K562 (cell line): ENCODE results near the gene TRMT1. TPM values are rescaled to one million over a fixed set of nuclear protein-coding genes. Genes with fewer than 3 reads are reported as not detected.

Source experiments
- AFF4 ChIP-seq: sonication (generic); formaldehyde crosslinking; IDR thresholded peaks from 2 replicates; pipeline ENCODE4 v1.8.0; 2023; ENCODE audit warnings: mild to moderate bottlenecking, missing genetic modification reagents
- ARID2 ChIP-seq: fragments of 450-650 bp; IDR thresholded peaks from 2 replicates; pipeline ENCODE4 v1.6.1; 2017; ENCODE audit warnings: antibody characterized with exemption, mild to moderate bottlenecking
- CBFA2T2 ChIP-seq: fragments of 450-650 bp; conservative IDR thresholded peaks from 2 replicates; pipeline ENCODE4 v1.6.1; 2017; ENCODE audit warnings: mild to moderate bottlenecking
- CEBPB ChIP-seq: fragments of 450-650 bp; IDR thresholded peaks from 2 replicates; pipeline ENCODE4 v1.6.1; 2016; ENCODE audit warnings: missing genetic modification characterization, missing compliant biosample characterization
- E2F5 ChIP-seq: sonication (generic); formaldehyde crosslinking; IDR thresholded peaks from 2 replicates; pipeline ENCODE4 v1.8.0; 2022; ENCODE audit warnings: mild to moderate bottlenecking, missing genetic modification reagents
- ERF ChIP-seq: fragments of 450-650 bp; formaldehyde crosslinking; IDR thresholded peaks from 2 replicates; pipeline ENCODE4 v1.4.0; 2020; ENCODE audit warnings: mild to moderate bottlenecking, mixed read lengths
- ILF3 ChIP-seq: fragments of 450-650 bp; IDR thresholded peaks from 2 replicates; pipeline ENCODE4 v1.6.1; 2018; ENCODE audit warnings: antibody characterized with exemption, mild to moderate bottlenecking, moderate library complexity, borderline replicate concordance
- MBD1 ChIP-seq: fragments of 250-450 bp; sonication (Bioruptor Pico); IDR thresholded peaks from 2 replicates; pipeline ENCODE4 v1.8.0; 2022; ENCODE audit warnings: inconsistent platforms
- NFATC3 ChIP-seq: fragments of 450-650 bp; IDR thresholded peaks from 2 replicates; pipeline ENCODE4 v1.6.1; 2017; ENCODE audit warnings: mild to moderate bottlenecking
- PBX2 ChIP-seq, 2 experiments: IDR thresholded peaks in 1 of 2; conservative IDR thresholded peaks in 1 of 2; 2 replicates each; pipeline ENCODE4 v1.6.1; 2016; ENCODE audit warnings: low read depth in 2 of 2, mild to moderate bottlenecking in 1 of 2, missing compliant biosample characterization in 1 of 2, missing genetic modification characterization in 1 of 2, moderate library complexity in 1 of 2
- RBM15 ChIP-seq: fragments of 200-400 bp; formaldehyde crosslinking; IDR thresholded peaks from 2 replicates; pipeline ENCODE4 v1.6.1; 2018; ENCODE audit warnings: mild to moderate bottlenecking, low read length, moderate library complexity; ENCODE audit not compliant: insufficient read depth
- SIRT6 ChIP-seq: IDR thresholded peaks from one replicate; pipeline ENCODE4 v1.6.1; 2012; ENCODE audit warnings: low read depth, mild to moderate bottlenecking, control low read depth, inconsistent platforms, low read length, moderate library complexity
- SNRNP70 ChIP-seq: fragments of 200-400 bp; formaldehyde crosslinking; optimal IDR thresholded peaks from 2 replicates; pipeline ENCODE3; 2017; ENCODE audit warnings: low read depth, low read length
- SRSF1 ChIP-seq: fragments of 200-400 bp; formaldehyde crosslinking; IDR thresholded peaks from 2 replicates; pipeline ENCODE4 v1.6.1; 2017; ENCODE audit warnings: mild to moderate bottlenecking, low read depth, low read length, moderate library complexity
- VEZF1 ChIP-seq: fragments of 200-800 bp; sonication (Bioruptor generic); IDR thresholded peaks from 2 replicates; pipeline ENCODE4 v1.6.1; 2017; ENCODE audit warnings: missing genetic modification characterization, missing compliant biosample characterization
- ZNF41 ChIP-seq: fragments of 250-450 bp; sonication (Bioruptor Pico); conservative IDR thresholded peaks from 2 replicates; pipeline ENCODE4 v1.4.0; 2020; ENCODE audit warnings: mild to moderate bottlenecking
- polyA plus RNA-seq, 8 experiments: library from polyadenylated mRNA; depleted of rRNA in 4 of 8; stranded (reverse) in 5 of 8; unstranded in 3 of 8; fragments of >200 nt; fragmentation: Nextera tagmentation in 2 of 8; fragmentation: Illumina TruSeq in 1 of 8; extraction: Ambion mirVana in 2 of 8; extraction: Trizol in 1 of 8; gene quantifications; 2 replicates each; pipeline versions ENCODE4 v1.2.1 to v1.2.3, GENCODE V29; 2011 to 2014; ENCODE audit warnings: inconsistent platforms in 1 of 8, missing spikeins in 1 of 8
- total RNA-seq, 7 experiments: library from RNA; depleted of rRNA in 6 of 7; stranded (reverse); fragments of >200 nt in 6 of 7; fragmentation: Illumina TruSeq in 2 of 7; extraction: Trizol in 2 of 7; gene quantifications; 2 replicates each; pipeline versions ENCODE4 v1.2.1 to v1.2.3, GENCODE V29; 2011 to 2021; ENCODE audit warnings: low replicate concordance in 1 of 7

TRMT1 gene
- total and polyA plus RNA-seq, 9 of the 15 experiments (the other 6 are each of a cell fraction or from before 2014, with no cell fraction given): 5.8 to 158 (median 54.3) TPM

- peak; percentile 85 for TF ChIP-seq AFF4 (CRISPR knock-in tag)
- no peak for TF ChIP-seq ERF (CRISPR knock-in tag)
- TF ChIP-seq ARID2: no peak
- TF ChIP-seq CBFA2T2: no peak
- TF ChIP-seq SNRNP70: peak; percentile 82
- TF ChIP-seq ILF3: no peak
- no peak for TF ChIP-seq RBM15
- no peak for TF ChIP-seq SRSF1
- TF ChIP-seq MBD1 (CRISPR knock-in tag): no peak
- TF ChIP-seq SIRT6: peak; percentile 86
- TF ChIP-seq CEBPB (tag): no peak
- TF ChIP-seq VEZF1 (CRISPR knock-in tag): no peak
- TF ChIP-seq PBX2 (CRISPR knock-in tag; IDR thresholded peaks at IDR 0.05; ENCODE audit: low read depth): no peak
- TF ChIP-seq PBX2 (tag; conservative IDR thresholded peaks at IDR 0.05; ENCODE audit: low read depth): no peak
- no peak for TF ChIP-seq ZNF41 (CRISPR knock-in tag)
- TF ChIP-seq E2F5 (CRISPR knock-in tag): no peak
- TF ChIP-seq NFATC3: no peak
These were observed 38.5 kb upstream of the TRMT1 start (continued) for GRCh38 chr19:13154911-13155471.
